HepG2 (cell line): ENCODE measurements around the gene TALDO1. TPM values are rescaled to one million over a fixed set of nuclear protein-coding genes. Genes with fewer than 3 reads are reported as not detected.

ENCODE experiments used
- GMEB1 ChIP-seq: sonication (generic); formaldehyde crosslinking; IDR thresholded peaks from 2 replicates; pipeline ENCODE4 v1.5.1; 2020; ENCODE audit warnings: missing genetic modification reagents, mild to moderate bottlenecking, borderline replicate concordance
- MAFF ChIP-seq: IDR thresholded peaks from 2 replicates; pipeline ENCODE4 v1.6.1; 2011; ENCODE audit warnings: low read depth, low read length, improper control_type of control experiment
- MBD4 ChIP-seq: IDR thresholded peaks from 2 replicates; pipeline ENCODE4 v1.6.1; 2012; ENCODE audit warnings: low read length, inconsistent platforms, borderline replicate concordance
- MLLT10 ChIP-seq: sonication (generic); formaldehyde crosslinking; IDR thresholded peaks from 2 replicates; pipeline ENCODE4 v1.4.0; 2020; ENCODE audit warnings: missing genetic modification reagents
- MTERF4 ChIP-seq: sonication (generic); formaldehyde crosslinking; IDR thresholded peaks from 2 replicates; pipeline ENCODE4 v1.8.0; 2023; ENCODE audit warnings: mild to moderate bottlenecking, missing genetic modification reagents
- PCBP1 ChIP-seq: fragments of 200-400 bp; formaldehyde crosslinking; IDR thresholded peaks from 2 replicates; pipeline ENCODE4 v1.6.1; 2017; ENCODE audit warnings: mild to moderate bottlenecking, low read depth, low read length, borderline replicate concordance
- RBM39 ChIP-seq: fragments of 200-400 bp; formaldehyde crosslinking; IDR thresholded peaks from one replicate; pipeline ENCODE4 v1.6.1; 2018; ENCODE audit warnings: antibody characterized with exemption, mild to moderate bottlenecking, low read depth, low read length; ENCODE audit not compliant: poor library complexity, severe bottlenecking
- SATB2 ChIP-seq: sonication (generic); formaldehyde crosslinking; IDR thresholded peaks from 2 replicates; pipeline ENCODE4 v1.5.0; 2020; ENCODE audit warnings: missing genetic modification reagents
- ZBTB40 ChIP-seq, 2 experiments: fragments of 450-650 bp in 1 of 2; sonication (generic) in 1 of 2; formaldehyde crosslinking in 1 of 2; IDR thresholded peaks; 2 replicates each; pipeline versions ENCODE4 v1.6.1 to v1.8.0; 2016 to 2022; ENCODE audit warnings: antibody characterized with exemption in 1 of 2, mild to moderate bottlenecking in 1 of 2, missing genetic modification reagents in 1 of 2
- ZNF839 ChIP-seq: sonication (generic); formaldehyde crosslinking; IDR thresholded peaks from 2 replicates; pipeline ENCODE4 v1.4.0; 2020; ENCODE audit warnings: missing genetic modification reagents, mild to moderate bottlenecking, borderline replicate concordance
- polyA plus RNA-seq, 8 experiments: library from polyadenylated mRNA; depleted of rRNA in 3 of 8; stranded (reverse) in 7 of 8; unstranded in 1 of 8; fragments of >200 nt; fragmentation: Illumina TruSeq in 4 of 8; extraction: Trizol in 4 of 8; gene quantifications; 2 replicates each; pipeline versions ENCODE4 v1.2.1 to v1.2.3, GENCODE V29; 2011 to 2016; ENCODE audit warnings: low read depth in 4 of 8, missing spikeins in 1 of 8, mixed read lengths in 1 of 8; ENCODE audit not compliant: insufficient read depth in 1 of 8
- total RNA-seq, 5 experiments: library from RNA; depleted of rRNA; stranded (reverse); fragments of >200 nt; fragmentation: Illumina TruSeq; extraction: Trizol; gene quantifications; 2 replicates each; pipeline ENCODE4 v1.2.3, GENCODE V29; 2016; ENCODE audit warnings: low read depth in 1 of 5
- TF ChIP-seq, protein P1 (sequence below): sonication (generic); formaldehyde crosslinking; IDR thresholded peaks from 2 replicates; pipeline ENCODE4 v1.5.0; 2020; ENCODE audit warnings: mild to moderate bottlenecking, missing genetic modification reagents

Gene TALDO1
- total and polyA plus RNA-seq, 2 of the 13 experiments (the other 11 are each of a cell fraction or from before 2014, with no cell fraction given), result 107 to 240 TPM

DNA sequence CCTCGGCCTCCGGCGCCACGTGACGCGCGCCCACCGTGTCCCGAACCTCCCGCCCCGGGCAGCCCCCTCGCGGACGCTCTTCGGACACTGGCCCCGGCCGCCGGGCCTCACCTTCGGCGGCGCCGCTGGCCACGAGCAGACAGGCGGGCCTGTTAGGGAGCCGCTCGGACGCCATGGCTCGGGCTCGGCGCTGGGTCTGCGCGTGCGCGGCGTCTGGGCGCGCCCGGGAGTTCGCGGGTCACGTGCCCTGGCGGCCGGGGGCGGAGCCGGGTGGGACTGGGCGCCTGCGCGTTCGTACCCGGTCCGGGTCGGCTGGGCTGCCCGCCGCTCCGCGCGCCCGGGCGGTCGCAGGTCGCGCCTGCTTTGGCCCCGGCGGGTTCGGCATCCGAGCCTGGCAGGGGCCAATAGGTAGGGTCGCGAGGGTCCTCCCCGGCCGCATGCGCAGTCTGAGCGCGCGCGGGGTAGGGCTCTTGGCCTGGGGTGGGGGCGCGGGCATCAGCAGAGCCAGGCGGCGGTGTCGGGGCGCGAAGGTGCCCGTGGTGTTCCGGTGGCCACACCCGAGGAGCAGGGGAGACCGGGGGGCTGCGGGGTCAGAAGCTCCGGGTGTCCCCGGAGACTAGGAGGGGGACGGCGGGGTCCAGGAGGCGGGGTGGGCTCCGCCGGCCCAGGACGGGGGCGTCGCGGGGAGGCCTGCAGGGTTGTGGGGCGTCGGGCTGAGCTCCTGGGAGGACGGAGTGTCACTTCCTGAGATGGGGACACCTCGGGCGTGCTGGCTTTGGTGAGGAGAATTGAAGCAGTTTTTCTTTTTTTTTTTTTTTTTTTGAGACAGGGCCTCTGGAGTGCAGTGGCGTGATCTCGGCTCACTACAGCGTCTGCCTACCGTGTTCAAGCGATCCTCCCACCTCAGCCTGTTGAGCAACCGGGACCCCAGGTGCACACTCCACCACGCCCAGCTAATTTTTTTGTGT, 30.3 kb downstream of the TALDO1 start, which contains the start of gene GATD1 (continued):
- no peak for TF ChIP-seq PCBP1
- TF ChIP-seq ZBTB40 (IDR thresholded peaks at IDR 0.05), result no peak
- TF ChIP-seq ZBTB40 (CRISPR knock-in tag; IDR thresholded peaks at IDR 0.05), result 0 out of 2 replicates have a peak, but pooled peaks have one; percentile 43
- no peak; the same call in 1 of the 2 replicates for TF ChIP-seq GMEB1 (CRISPR knock-in tag)
- no peak for TF ChIP-seq MBD4
- no peak for TF ChIP-seq MTERF4 (CRISPR knock-in tag)
- no peak for TF ChIP-seq RBM39
- TF ChIP-seq MLLT10 (CRISPR knock-in tag), result no peak
- TF ChIP-seq ZNF839 (CRISPR knock-in tag), result peak; percentile 67; the same call in 1 of the 2 replicates
- TF ChIP-seq MAFF, result no peak
- TF ChIP-seq, protein P1, sequence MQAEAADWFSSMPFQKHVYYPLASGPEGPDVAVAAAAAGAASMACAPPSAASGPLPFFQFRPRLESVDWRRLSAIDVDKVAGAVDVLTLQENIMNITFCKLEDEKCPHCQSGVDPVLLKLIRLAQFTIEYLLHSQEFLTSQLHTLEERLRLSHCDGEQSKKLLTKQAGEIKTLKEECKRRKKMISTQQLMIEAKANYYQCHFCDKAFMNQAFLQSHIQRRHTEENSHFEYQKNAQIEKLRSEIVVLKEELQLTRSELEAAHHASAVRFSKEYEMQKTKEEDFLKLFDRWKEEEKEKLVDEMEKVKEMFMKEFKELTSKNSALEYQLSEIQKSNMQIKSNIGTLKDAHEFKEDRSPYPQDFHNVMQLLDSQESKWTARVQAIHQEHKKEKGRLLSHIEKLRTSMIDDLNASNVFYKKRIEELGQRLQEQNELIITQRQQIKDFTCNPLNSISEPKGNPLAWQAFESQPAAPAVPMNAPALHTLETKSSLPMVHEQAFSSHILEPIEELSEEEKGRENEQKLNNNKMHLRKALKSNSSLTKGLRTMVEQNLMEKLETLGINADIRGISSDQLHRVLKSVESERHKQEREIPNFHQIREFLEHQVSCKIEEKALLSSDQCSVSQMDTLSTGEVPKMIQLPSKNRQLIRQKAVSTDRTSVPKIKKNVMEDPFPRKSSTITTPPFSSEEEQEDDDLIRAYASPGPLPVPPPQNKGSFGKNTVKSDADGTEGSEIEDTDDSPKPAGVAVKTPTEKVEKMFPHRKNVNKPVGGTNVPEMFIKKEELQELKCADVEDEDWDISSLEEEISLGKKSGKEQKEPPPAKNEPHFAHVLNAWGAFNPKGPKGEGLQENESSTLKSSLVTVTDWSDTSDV (CRISPR knock-in tag), result peak; percentile 81; the same call in 1 of the 2 replicates
- TF ChIP-seq SATB2 (CRISPR knock-in tag), result no peak
